ENCODE measurements around the gene DEFB129. TPM values are rescaled to one million over a fixed set of nuclear protein-coding genes. Genes with fewer than 3 reads are reported as not detected.

Gene DEFB129
- total and polyA plus RNA-seq, 4 donors = not detected

DNA sequence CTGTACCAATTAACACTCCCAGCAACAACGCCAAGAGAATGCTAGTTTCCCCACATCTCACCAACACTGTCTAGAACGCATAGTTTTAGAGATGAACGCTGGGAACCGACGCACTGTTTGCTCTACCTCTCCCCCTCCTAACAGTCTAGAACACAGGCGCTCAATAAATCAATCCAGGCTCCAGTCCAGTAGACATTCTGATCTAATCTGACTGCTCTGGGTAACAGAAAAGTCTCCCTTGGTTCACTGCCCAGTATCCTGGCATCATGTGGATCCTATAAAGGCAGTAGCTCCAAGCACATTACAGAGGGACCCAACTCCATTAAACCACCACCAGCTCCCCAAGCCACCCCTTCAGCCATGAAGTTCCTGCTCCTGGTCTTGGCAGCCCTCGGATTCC lies 30.4 kb downstream of the DEFB129 start, which contains the start of gene DEFB132:
TSS of gene DEFB132 (plus strand) at position 306 of the 400 bp plus-strand sequence. CDS start at position 361, 55 bp downstream.
- DNase-seq (ENCODE audit: low spot score) = no peak
- WGBS = 30% methylated on average over 7 of the region's 7 CpGs
- no peaks in the 10 kb centered on the region for H3K36me3 ChIP-seq (ENCODE audit: control insufficient read depth in 4 of 4, insufficient read depth in 3 of 4, low read depth in 1 of 4, low read length in 3 of 4)
- no peak within 1 kb of the TSS for H3K27ac ChIP-seq (ENCODE audit: low read depth in 1 of 2, low read length in 2 of 2)
- TF ChIP-seq RAD21 (IDR thresholded peaks at IDR 0.05) (peak in 1 of 2 donors; percentile 38), JUND (IDR thresholded peaks at IDR 0.05) (no peak), YY1 (IDR thresholded peaks at IDR 0.05) (peak; percentile 40), ZBTB33 (IDR thresholded peaks at IDR 0.05) (peak; percentile 16), HNF4G (IDR thresholded peaks at IDR 0.05) (no peak), RXRA (IDR thresholded peaks at IDR 0.05) (peak; percentile 12 to 54), SP1 (IDR thresholded peaks at IDR 0.05) (peak; percentile 38), FOXA2 (IDR thresholded peaks at IDR 0.05) (no peak), HNF4A (conservative IDR thresholded peaks at IDR 0.05) (peak; percentile 35 to 41)
- H3K27me3 ChIP-seq (ENCODE audit: control insufficient read depth in 4 of 4, insufficient read depth in 4 of 4, low read length in 3 of 4) = no peaks in the 10 kb centered on the region
- no peak within 1 kb of the TSS for H3K9ac ChIP-seq (ENCODE audit: low read depth in 1 of 2, low read length in 2 of 2)
- peaks cover 2 to 20% (median 11%) of the 10 kb centered on the region in 4 donors for H3K4me1 ChIP-seq (ENCODE audit: control insufficient read depth in 4 of 4, insufficient read depth in 4 of 4, low read length in 3 of 4)
- no peaks in the 10 kb centered on the region for H3K9me3 ChIP-seq (ENCODE audit: control insufficient read depth in 4 of 4, low read length in 3 of 4)
- H3K4me3 ChIP-seq (ENCODE audit: low read depth in 1 of 3, low read length in 3 of 3) = no peak within 1 kb of the TSS

- no peak for TF ChIP-seq FOXA1 (IDR thresholded peaks at IDR 0.05)
- TF ChIP-seq ZBTB33 (IDR thresholded peaks at IDR 0.05) = no peak
Observed at GRCh38 chr20:258269-258858, 31.3 kb downstream of the DEFB129 start.

GRCh38 chr20:258963-259362 lies 31.9 kb downstream of the DEFB129 start:
- H3K9me3 ChIP-seq (ENCODE audit: control insufficient read depth in 4 of 4, low read length in 3 of 4) = no peaks in the 10 kb centered on the region
- no peak overlapping the region for H3K4me3 ChIP-seq (ENCODE audit: low read depth in 1 of 3, low read length in 3 of 3)
- H3K36me3 ChIP-seq (ENCODE audit: control insufficient read depth in 4 of 4, insufficient read depth in 3 of 4, low read depth in 1 of 4, low read length in 3 of 4) = no peaks in the 10 kb centered on the region
- H3K27me3 ChIP-seq (ENCODE audit: control insufficient read depth in 4 of 4, insufficient read depth in 4 of 4, low read length in 3 of 4) = no peaks in the 10 kb centered on the region
- H3K27ac ChIP-seq (ENCODE audit: low read depth in 1 of 2, low read length in 2 of 2) = no peak overlapping the region
- H3K4me1 ChIP-seq (ENCODE audit: control insufficient read depth in 4 of 4, insufficient read depth in 4 of 4, low read length in 3 of 4) = peaks cover 2 to 20% (median 11%) of the 10 kb centered on the region in 4 donors
- H3K9ac ChIP-seq (ENCODE audit: low read depth in 1 of 2, low read length in 2 of 2) = no peak overlapping the region
- TF ChIP-seq RAD21 (IDR thresholded peaks at IDR 0.05) = peak; percentile 17 to 27
- no peak for TF ChIP-seq NR2F2 (IDR thresholded peaks at IDR 0.05)
- 78% methylated on average over 8 of the region's 8 CpGs for WGBS
- DNase-seq (ENCODE audit: low spot score) = no peak

More at GRCh38 chr20:258269-258858, 31.3 kb downstream of the DEFB129 start:
- no peak for DNase-seq (ENCODE audit: low spot score)
- H3K9ac ChIP-seq (ENCODE audit: low read depth in 1 of 2, low read length in 2 of 2) = no peak overlapping the region
- H3K27ac ChIP-seq (ENCODE audit: low read depth in 1 of 2, low read length in 2 of 2) = no peak overlapping the region
- H3K9me3 ChIP-seq (ENCODE audit: control insufficient read depth in 4 of 4, low read length in 3 of 4) = no peaks in the 10 kb centered on the region
- H3K36me3 ChIP-seq (ENCODE audit: control insufficient read depth in 4 of 4, insufficient read depth in 3 of 4, low read depth in 1 of 4, low read length in 3 of 4) = no peaks in the 10 kb centered on the region
- 62% methylated on average over 4 of the region's 4 CpGs for WGBS
- peaks cover 2 to 20% (median 11%) of the 10 kb centered on the region in 4 donors for H3K4me1 ChIP-seq (ENCODE audit: control insufficient read depth in 4 of 4, insufficient read depth in 4 of 4, low read length in 3 of 4)
- no peaks in the 10 kb centered on the region for H3K27me3 ChIP-seq (ENCODE audit: control insufficient read depth in 4 of 4, insufficient read depth in 4 of 4, low read length in 3 of 4)
- no peak overlapping the region for H3K4me3 ChIP-seq (ENCODE audit: low read depth in 1 of 3, low read length in 3 of 3)

Measured in liver (tissue), 9 donors.